Natural killer cell (primary cell): ENCODE measurements around the gene STT3B. TPM values are rescaled to one million over a fixed set of nuclear protein-coding genes. Genes with fewer than 3 reads are reported as not detected.
A peak's percentile ranks its signal among the peaks of the same experiment; 100 is the strongest.

Source experiments
- ATAC-seq, 3 donors: fragments of 150-1000 bp in 2 of 3; fragments of 200-7000 bp in 1 of 3; cut with Tn5 transposase; 1 replicate in 1 of 3; 2 replicates in 2 of 3; pipeline ENCODE4 v1.10.0; 2021; ENCODE audit warnings: mild to moderate bottlenecking in 2 of 3, moderate library complexity in 2 of 3
- DNase-seq, 2 donors: peaks; one replicate each; pipeline versions ENCODE4 v3.0.0 to v3.0.0-alpha.2; 2013 to 2021; ENCODE audit warnings: mixed read lengths in 1 of 2
- H3K27ac ChIP-seq: one replicate; pipeline ENCODE4 v1.5.1; 2013; ENCODE audit warnings: mild to moderate bottlenecking, low read length
- H3K27me3 ChIP-seq: one replicate; pipeline ENCODE4 v1.6.1; 2013; ENCODE audit warnings: low read length; ENCODE audit not compliant: control insufficient read depth, insufficient read depth
- H3K36me3 ChIP-seq: one replicate; pipeline ENCODE4 v1.6.1; 2013; ENCODE audit warnings: low read length; ENCODE audit not compliant: control insufficient read depth, insufficient read depth
- H3K4me1 ChIP-seq: one replicate; pipeline ENCODE4 v1.6.1; 2013; ENCODE audit warnings: low read length; ENCODE audit not compliant: control insufficient read depth, insufficient read depth
- H3K4me3 ChIP-seq: one replicate; pipeline ENCODE4 v1.5.1; 2013; ENCODE audit warnings: low read length
- H3K9me3 ChIP-seq: one replicate; pipeline ENCODE4 v1.6.1; 2013; ENCODE audit warnings: low read length; ENCODE audit not compliant: control insufficient read depth, insufficient read depth
- H3K27ac Mint-ChIP-seq, 2 donors: one replicate each; pipeline ENCODE4 v1.8.0; 2022; ENCODE audit warnings: mild to moderate bottlenecking in 2 of 2, mixed read lengths in 2 of 2, moderate library complexity in 1 of 2
- H3K27me3 Mint-ChIP-seq, 2 donors: one replicate each; pipeline ENCODE4 v1.8.0; 2022; ENCODE audit warnings: low read depth in 2 of 2, mixed read lengths in 2 of 2
- H3K36me3 Mint-ChIP-seq: one replicate; pipeline ENCODE4 v1.8.0; 2022; ENCODE audit warnings: mixed read lengths
- H3K4me1 Mint-ChIP-seq, 2 donors: one replicate each; pipeline ENCODE4 v1.8.0; 2022; ENCODE audit warnings: mixed read lengths in 2 of 2
- H3K4me3 Mint-ChIP-seq: one replicate; pipeline ENCODE4 v1.8.0; 2022; ENCODE audit warnings: mild to moderate bottlenecking, moderate library complexity, mixed read lengths
- H3K9me3 Mint-ChIP-seq, 2 donors: one replicate each; pipeline ENCODE4 v1.8.0; 2022; ENCODE audit warnings: mixed read lengths in 2 of 2
- WGBS: methylation state at CpG from one replicate; pipeline ENCODE4 v1.1.7; 2013; ENCODE audit warnings: missing lambda C conversion rate; ENCODE audit not compliant: insufficient coverage; 5-methylcytosine and 5-hydroxymethylcytosine counted together
- intact Hi-C: fragments of 100-400 bp; cut with micrococcal nuclease; formaldehyde crosslinking; loops from one replicate; pipeline ENCODE4 v1.14.2; 2022
- total RNA-seq, 4 donors: library from RNA; stranded (reverse); fragments of 120-200 nt in 1 of 4; gene quantifications; one replicate each; pipeline versions ENCODE4 v1.2.3 to v1.2.4, GENCODE V29; 2013 to 2022
- TF ChIP-seq, protein P1 (sequence below): fragments of 200-600 bp; IDR thresholded peaks from one replicate; pipeline ENCODE4 v1.8.0; 2022; ENCODE audit warnings: antibody characterized with exemption

The STT3B gene
- total RNA-seq, 3 donors from 2014 or later (not counting 1 experiment from before 2014, with no cell fraction given) = 83.4 to 132 (median 99.0) TPM

DNA sequence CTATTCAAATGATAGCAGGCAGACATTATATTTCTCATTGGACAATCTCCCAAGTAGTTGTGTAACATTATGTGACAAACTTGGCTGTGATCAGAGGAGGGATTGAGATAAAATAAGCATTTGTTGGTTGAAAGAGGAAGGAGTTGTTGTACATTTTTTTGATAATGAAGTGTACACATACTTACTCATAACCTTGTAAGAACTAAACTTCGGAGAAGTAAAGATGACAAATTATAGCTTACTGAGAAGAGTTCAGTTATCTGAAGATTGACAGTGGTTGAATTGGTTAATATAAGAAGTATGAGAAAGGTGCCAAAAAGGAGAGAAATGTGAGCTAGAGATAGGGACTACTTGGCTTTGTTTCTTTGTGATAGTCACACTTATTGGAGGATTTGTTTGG is 32.6 kb downstream of the STT3B start:
- DNase-seq (no peak), ATAC-seq (peak in 1 of 3 donors; percentile 40)
- no peak overlapping the region for H3K27ac ChIP-seq
- H3K4me1 Mint-ChIP-seq = peaks cover 76 to 79% of the 10 kb centered on the region in 2 donors
- no peak overlapping the region for H3K4me3 Mint-ChIP-seq
- TF ChIP-seq, protein P1, sequence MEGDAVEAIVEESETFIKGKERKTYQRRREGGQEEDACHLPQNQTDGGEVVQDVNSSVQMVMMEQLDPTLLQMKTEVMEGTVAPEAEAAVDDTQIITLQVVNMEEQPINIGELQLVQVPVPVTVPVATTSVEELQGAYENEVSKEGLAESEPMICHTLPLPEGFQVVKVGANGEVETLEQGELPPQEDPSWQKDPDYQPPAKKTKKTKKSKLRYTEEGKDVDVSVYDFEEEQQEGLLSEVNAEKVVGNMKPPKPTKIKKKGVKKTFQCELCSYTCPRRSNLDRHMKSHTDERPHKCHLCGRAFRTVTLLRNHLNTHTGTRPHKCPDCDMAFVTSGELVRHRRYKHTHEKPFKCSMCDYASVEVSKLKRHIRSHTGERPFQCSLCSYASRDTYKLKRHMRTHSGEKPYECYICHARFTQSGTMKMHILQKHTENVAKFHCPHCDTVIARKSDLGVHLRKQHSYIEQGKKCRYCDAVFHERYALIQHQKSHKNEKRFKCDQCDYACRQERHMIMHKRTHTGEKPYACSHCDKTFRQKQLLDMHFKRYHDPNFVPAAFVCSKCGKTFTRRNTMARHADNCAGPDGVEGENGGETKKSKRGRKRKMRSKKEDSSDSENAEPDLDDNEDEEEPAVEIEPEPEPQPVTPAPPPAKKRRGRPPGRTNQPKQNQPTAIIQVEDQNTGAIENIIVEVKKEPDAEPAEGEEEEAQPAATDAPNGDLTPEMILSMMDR = no peak
- H3K9me3 ChIP-seq = no peaks in the 10 kb centered on the region
- H3K4me3 ChIP-seq = no peak overlapping the region
- peak overlapping the region; percentile 27 to 32 for H3K27ac Mint-ChIP-seq
- H3K4me1 ChIP-seq = peaks cover 13% of the 10 kb centered on the region
- H3K27me3 ChIP-seq = no peaks in the 10 kb centered on the region
- no CpG with 5 or more reads among the region's 1 CpG for WGBS
- H3K36me3 ChIP-seq = no peaks in the 10 kb centered on the region
- intact Hi-C loops = no loop called here
- peaks cover 4% of the 10 kb centered on the region for H3K36me3 Mint-ChIP-seq
- peaks cover 2 to 3% of the 10 kb centered on the region in 2 donors for H3K9me3 Mint-ChIP-seq
- no peaks in the 10 kb centered on the region for H3K27me3 Mint-ChIP-seq

DNA sequence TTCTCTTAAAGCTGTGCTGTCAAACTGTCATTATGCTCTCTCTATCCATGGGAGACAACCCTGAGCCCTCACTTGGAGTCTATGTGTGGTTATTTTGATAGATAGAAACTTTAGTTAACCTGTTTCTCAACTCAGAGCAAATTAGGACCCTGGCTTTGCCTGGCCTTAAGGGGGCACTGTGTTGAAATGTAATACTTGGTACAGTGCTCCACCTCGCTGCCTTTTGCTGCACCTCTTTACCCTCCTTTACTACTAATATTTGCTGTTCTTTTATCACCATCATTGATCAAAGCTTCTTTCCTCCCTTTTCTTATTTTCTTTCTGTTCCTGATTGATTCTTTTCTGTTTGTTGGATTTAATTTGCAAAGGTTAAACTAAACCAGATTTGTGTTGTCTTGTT is 34.3 kb downstream of the STT3B start:
- H3K27ac Mint-ChIP-seq = peak overlapping the region; percentile 53 to 67
- intact Hi-C loops = no loop called here
- no peaks in the 10 kb centered on the region for H3K9me3 Mint-ChIP-seq
- peaks cover 75 to 80% of the 10 kb centered on the region in 2 donors for H3K4me1 Mint-ChIP-seq
- 45% methylated on average over 1 of the region's 1 CpG for whole genome bisulfite sequencing
- ATAC-seq (peak; percentile 81 to 91 (median 84)), DNase-seq (peak in 1 of 2 donors; percentile 68)
- H3K36me3 Mint-ChIP-seq = no peaks in the 10 kb centered on the region
- H3K27ac ChIP-seq = no peak overlapping the region
- no peaks in the 10 kb centered on the region for H3K9me3 ChIP-seq
- H3K4me1 ChIP-seq = peaks cover 10% of the 10 kb centered on the region
- no peaks in the 10 kb centered on the region for H3K27me3 ChIP-seq
- H3K4me3 Mint-ChIP-seq = no peak overlapping the region
- no peaks in the 10 kb centered on the region for H3K36me3 ChIP-seq
- H3K4me3 ChIP-seq = no peak overlapping the region
- TF ChIP-seq, protein P1 = peak; percentile 71
- no peaks in the 10 kb centered on the region for H3K27me3 Mint-ChIP-seq

DNA sequence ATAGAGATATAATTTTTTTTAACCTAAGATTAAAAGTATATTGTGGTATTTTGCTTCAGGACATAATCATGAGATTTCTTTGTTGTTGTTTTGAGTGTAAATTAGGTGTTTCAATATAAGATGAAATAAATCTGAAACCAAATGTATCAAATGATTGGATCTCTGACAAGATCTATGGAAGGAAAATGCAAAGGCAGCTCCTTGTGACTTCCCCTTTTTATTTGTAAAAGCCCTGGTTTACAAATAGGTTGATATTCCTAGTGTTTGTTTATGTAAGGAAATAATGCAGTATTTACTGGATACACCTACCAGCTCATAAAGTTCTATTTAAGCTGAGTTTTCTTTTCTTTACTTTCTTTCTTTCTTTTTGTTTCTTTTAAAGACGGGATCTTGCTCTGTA is 35.9 kb downstream of the STT3B start:
- H3K4me1 ChIP-seq = peaks cover 4% of the 10 kb centered on the region
- H3K27me3 ChIP-seq = no peaks in the 10 kb centered on the region
- Mint-ChIP-seq H3K9me3 (no peaks in the 10 kb centered on the region), H3K27ac (no peak overlapping the region), H3K4me1 (peaks cover 59 to 67% of the 10 kb centered on the region in 2 donors), H3K36me3 (no peaks in the 10 kb centered on the region), H3K27me3 (no peaks in the 10 kb centered on the region), H3K4me3 (no peak overlapping the region)
- H3K27ac ChIP-seq = no peak overlapping the region
- no peaks in the 10 kb centered on the region for H3K9me3 ChIP-seq
- TF ChIP-seq, protein P1 = no peak
- no peak for DNase-seq
- no peaks in the 10 kb centered on the region for H3K36me3 ChIP-seq
- intact Hi-C loops = no loop called here
- ATAC-seq = no peak
- 90% methylated on average over 1 of the region's 1 CpG for WGBS
- H3K4me3 ChIP-seq = no peak overlapping the region

DNA sequence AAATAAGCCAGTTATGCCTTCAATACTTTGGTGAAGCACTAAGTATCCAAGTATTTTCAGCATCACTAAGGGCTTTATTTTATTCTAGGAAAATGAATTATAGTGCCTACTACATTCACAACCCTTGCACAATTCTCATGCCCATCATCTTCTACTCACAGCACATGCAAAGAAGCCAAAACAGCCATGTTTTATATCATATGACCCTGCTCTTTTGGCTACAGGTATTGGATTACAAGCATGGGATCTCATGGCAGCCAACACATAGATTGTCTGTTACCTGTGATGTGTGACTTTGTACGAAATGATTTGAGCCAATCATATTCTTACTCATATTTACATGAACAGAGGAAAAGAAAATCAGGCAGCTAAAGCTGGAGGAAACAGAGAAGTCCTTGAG is 38.6 kb downstream of the STT3B start:
- no peaks in the 10 kb centered on the region for H3K36me3 ChIP-seq
- no peaks in the 10 kb centered on the region for H3K9me3 ChIP-seq
- H3K27ac Mint-ChIP-seq = peak overlapping the region in 1 of 2 donors; percentile 19
- no peak overlapping the region for H3K4me3 ChIP-seq
- H3K4me3 Mint-ChIP-seq = no peak overlapping the region
- no peak for ATAC-seq
- WGBS = no CpG with 5 or more reads among the region's 1 CpG
- peaks cover 62 to 63% of the 10 kb centered on the region in 2 donors for H3K4me1 Mint-ChIP-seq
- intact Hi-C loops = no loop called here
- no peaks in the 10 kb centered on the region for H3K27me3 Mint-ChIP-seq
- peaks cover 7% of the 10 kb centered on the region for H3K4me1 ChIP-seq
- TF ChIP-seq, protein P1 = no peak
- no peak for DNase-seq
- no peaks in the 10 kb centered on the region for H3K36me3 Mint-ChIP-seq
- no peaks in the 10 kb centered on the region for H3K27me3 ChIP-seq
- H3K27ac ChIP-seq = no peak overlapping the region
- H3K9me3 Mint-ChIP-seq = no peaks in the 10 kb centered on the region
